ENCODE measurements around the gene NOX3.

The NOX3 gene

DNA sequence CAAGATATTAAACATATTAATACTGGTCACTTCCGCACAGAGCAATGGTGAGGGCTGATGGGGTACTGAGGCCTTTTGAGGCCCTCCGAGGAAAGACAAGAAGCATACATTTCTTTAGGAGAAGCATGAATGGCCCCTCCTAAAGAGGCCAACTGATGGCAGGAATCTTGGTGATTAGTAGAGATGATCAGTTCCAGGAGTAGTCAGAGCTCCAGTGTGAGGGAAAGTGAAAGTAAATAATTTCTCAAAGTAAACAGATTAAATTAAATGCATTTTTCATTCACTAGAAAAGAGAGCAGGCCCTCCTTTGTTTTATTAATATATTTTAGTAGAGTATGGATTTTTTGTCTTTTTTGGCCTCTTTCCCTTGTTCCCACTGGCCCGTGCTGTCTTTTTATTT lies 38.2 kb downstream of the NOX3 start:
- Histone ChIP-seq H3K9ac (ENCODE audit: low read length) (peak overlapping the region; percentile 52; the same call in 1 of the 2 replicates), H3K4me3 (ENCODE audit: low read length) (peak overlapping the region; percentile 50), H2AFZ (ENCODE audit: low read length) (no peak overlapping the region), H3K27me3 (replicated peaks; ENCODE audit: insufficient read depth, low read length) (no peaks in the 10 kb centered on the region), H3K79me2 (ENCODE audit: low read length) (no peaks in the 10 kb centered on the region), H3K36me3 (replicated peaks; ENCODE audit: insufficient read depth, low read length) (no peaks in the 10 kb centered on the region), H4K20me1 (ENCODE audit: insufficient read depth, low read length) (no peaks in the 10 kb centered on the region), H3K9me2 (replicated peaks; ENCODE audit: insufficient read depth, low read length) (no peaks in the 10 kb centered on the region), H3K9me3 (replicated peaks; ENCODE audit: insufficient read depth, low read length) (no peaks in the 10 kb centered on the region), H3K4me2 (ENCODE audit: low read depth, low read length) (peak overlapping the region; percentile 63), H3F3A (ENCODE audit: insufficient read depth, low read length) (peaks cover 7% of the 10 kb centered on the region; the same call in 1 of the 2 replicates), H3K4me1 (ENCODE audit: low read length) (no peaks in the 10 kb centered on the region), H3K27ac (ENCODE audit: low read length) (peak overlapping the region; percentile 84; the same call in 1 of the 2 replicates)
- no peak for TF ChIP-seq EZH2phosphoT487 (IDR thresholded peaks at IDR 0.05; ENCODE audit: low read length)
- no peak for TF ChIP-seq EZH2 (optimal IDR thresholded peaks at IDR 0.05; ENCODE audit: low read depth, low read length)
- TF ChIP-seq, protein P1, sequence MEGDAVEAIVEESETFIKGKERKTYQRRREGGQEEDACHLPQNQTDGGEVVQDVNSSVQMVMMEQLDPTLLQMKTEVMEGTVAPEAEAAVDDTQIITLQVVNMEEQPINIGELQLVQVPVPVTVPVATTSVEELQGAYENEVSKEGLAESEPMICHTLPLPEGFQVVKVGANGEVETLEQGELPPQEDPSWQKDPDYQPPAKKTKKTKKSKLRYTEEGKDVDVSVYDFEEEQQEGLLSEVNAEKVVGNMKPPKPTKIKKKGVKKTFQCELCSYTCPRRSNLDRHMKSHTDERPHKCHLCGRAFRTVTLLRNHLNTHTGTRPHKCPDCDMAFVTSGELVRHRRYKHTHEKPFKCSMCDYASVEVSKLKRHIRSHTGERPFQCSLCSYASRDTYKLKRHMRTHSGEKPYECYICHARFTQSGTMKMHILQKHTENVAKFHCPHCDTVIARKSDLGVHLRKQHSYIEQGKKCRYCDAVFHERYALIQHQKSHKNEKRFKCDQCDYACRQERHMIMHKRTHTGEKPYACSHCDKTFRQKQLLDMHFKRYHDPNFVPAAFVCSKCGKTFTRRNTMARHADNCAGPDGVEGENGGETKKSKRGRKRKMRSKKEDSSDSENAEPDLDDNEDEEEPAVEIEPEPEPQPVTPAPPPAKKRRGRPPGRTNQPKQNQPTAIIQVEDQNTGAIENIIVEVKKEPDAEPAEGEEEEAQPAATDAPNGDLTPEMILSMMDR (IDR thresholded peaks at IDR 0.05; ENCODE audit: low read length): no peak
- no peak for DNase-seq

DNA sequence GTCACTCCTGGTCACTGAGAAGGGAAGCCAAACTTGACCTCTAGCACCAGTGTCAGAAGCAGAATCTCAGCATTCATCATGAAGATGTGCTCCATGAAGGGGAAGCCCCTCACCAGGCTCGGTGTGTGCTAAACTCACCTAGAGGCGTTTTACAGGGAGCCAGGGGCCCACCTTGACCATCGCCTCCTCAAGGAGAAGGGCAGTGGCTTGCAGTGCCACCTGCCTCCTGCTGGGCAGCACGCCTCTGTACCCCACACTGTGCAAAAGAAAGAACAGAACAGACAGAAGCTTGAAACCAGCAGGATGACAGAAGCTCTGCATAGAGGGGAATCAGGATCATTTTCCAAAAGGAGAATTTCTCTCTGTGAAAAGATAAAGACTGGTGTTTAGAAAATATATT lies 39.7 kb downstream of the NOX3 start:
- peaks cover 7% of the 10 kb centered on the region; the same call in 1 of the 2 replicates for H3F3A ChIP-seq (ENCODE audit: insufficient read depth, low read length)
- no peak overlapping the region for H3K9ac ChIP-seq (ENCODE audit: low read length)
- H3K4me3 ChIP-seq (ENCODE audit: low read length): no peak overlapping the region
- no peaks in the 10 kb centered on the region for H3K4me1 ChIP-seq (ENCODE audit: low read length)
- no peak overlapping the region for H3K4me2 ChIP-seq (ENCODE audit: low read depth, low read length)
- DNase-seq: no peak
- H3K27ac ChIP-seq (ENCODE audit: low read length): no peak overlapping the region
- H4K20me1 ChIP-seq (ENCODE audit: insufficient read depth, low read length): no peaks in the 10 kb centered on the region
- H3K79me2 ChIP-seq (ENCODE audit: low read length): no peaks in the 10 kb centered on the region
- H3K27me3 ChIP-seq (replicated peaks; ENCODE audit: insufficient read depth, low read length): no peaks in the 10 kb centered on the region
- TF ChIP-seq EZH2 (optimal IDR thresholded peaks at IDR 0.05; ENCODE audit: low read depth, low read length) (no peak), EZH2phosphoT487 (IDR thresholded peaks at IDR 0.05; ENCODE audit: low read length) (no peak)
- TF ChIP-seq, protein P1 (IDR thresholded peaks at IDR 0.05; ENCODE audit: low read length): no peak
- H3K9me2 ChIP-seq (replicated peaks; ENCODE audit: insufficient read depth, low read length): no peaks in the 10 kb centered on the region
- no peaks in the 10 kb centered on the region for H3K9me3 ChIP-seq (replicated peaks; ENCODE audit: insufficient read depth, low read length)
- H2AFZ ChIP-seq (ENCODE audit: low read length): no peak overlapping the region
- H3K36me3 ChIP-seq (replicated peaks; ENCODE audit: insufficient read depth, low read length): no peaks in the 10 kb centered on the region

DNA sequence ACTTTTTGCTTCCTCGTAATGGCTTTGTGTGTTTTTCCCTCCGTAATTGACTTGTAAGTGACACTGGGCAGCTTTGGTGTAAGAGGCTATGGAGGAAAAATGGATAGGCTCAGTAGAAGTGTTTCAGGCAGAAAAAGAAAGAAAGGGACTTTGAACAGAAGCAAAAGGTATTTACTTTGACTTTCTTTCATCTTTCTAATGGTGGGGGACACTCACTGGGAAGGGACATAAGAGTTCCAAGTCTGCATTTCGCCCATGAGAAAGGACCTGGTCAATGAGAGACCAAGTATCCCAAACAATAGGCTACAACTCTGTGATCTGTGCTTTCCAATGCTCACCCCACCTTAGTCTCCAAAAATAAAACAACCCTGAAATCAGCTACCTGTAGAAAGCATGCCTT lies 41.6 kb downstream of the NOX3 start:
- peaks cover 7% of the 10 kb centered on the region; the same call in 1 of the 2 replicates for H3F3A ChIP-seq (ENCODE audit: insufficient read depth, low read length)
- no peaks in the 10 kb centered on the region for H3K4me1 ChIP-seq (ENCODE audit: low read length)
- H3K9ac ChIP-seq (ENCODE audit: low read length): no peak overlapping the region
- TF ChIP-seq EZH2 (optimal IDR thresholded peaks at IDR 0.05; ENCODE audit: low read depth, low read length) (no peak), EZH2phosphoT487 (IDR thresholded peaks at IDR 0.05; ENCODE audit: low read length) (no peak)
- TF ChIP-seq, protein P1 (IDR thresholded peaks at IDR 0.05; ENCODE audit: low read length): no peak
- H3K79me2 ChIP-seq (ENCODE audit: low read length): no peaks in the 10 kb centered on the region
- H3K9me3 ChIP-seq (replicated peaks; ENCODE audit: insufficient read depth, low read length): no peaks in the 10 kb centered on the region
- H3K27me3 ChIP-seq (replicated peaks; ENCODE audit: insufficient read depth, low read length): no peaks in the 10 kb centered on the region
- no peak overlapping the region for H3K4me2 ChIP-seq (ENCODE audit: low read depth, low read length)
- DNase-seq: no peak
- H2AFZ ChIP-seq (ENCODE audit: low read length): no peak overlapping the region
- H3K36me3 ChIP-seq (replicated peaks; ENCODE audit: insufficient read depth, low read length): no peaks in the 10 kb centered on the region
- no peaks in the 10 kb centered on the region for H4K20me1 ChIP-seq (ENCODE audit: insufficient read depth, low read length)
- no peak overlapping the region for H3K27ac ChIP-seq (ENCODE audit: low read length)
- H3K9me2 ChIP-seq (replicated peaks; ENCODE audit: insufficient read depth, low read length): no peaks in the 10 kb centered on the region
- no peak overlapping the region for H3K4me3 ChIP-seq (ENCODE audit: low read length)

Measured in MM.1S (cell line).